HG03066 (cell line): ENCODE results near the gene SLC39A7.

Experiments
- ATAC-seq: cut with Tn5 transposase; IDR thresholded peaks from one replicate; pipeline ENCODE4 v1.9.1; 2021; ENCODE audit warnings: low read depth; ENCODE audit not compliant: unreplicated experiment

Gene SLC39A7

DNA sequence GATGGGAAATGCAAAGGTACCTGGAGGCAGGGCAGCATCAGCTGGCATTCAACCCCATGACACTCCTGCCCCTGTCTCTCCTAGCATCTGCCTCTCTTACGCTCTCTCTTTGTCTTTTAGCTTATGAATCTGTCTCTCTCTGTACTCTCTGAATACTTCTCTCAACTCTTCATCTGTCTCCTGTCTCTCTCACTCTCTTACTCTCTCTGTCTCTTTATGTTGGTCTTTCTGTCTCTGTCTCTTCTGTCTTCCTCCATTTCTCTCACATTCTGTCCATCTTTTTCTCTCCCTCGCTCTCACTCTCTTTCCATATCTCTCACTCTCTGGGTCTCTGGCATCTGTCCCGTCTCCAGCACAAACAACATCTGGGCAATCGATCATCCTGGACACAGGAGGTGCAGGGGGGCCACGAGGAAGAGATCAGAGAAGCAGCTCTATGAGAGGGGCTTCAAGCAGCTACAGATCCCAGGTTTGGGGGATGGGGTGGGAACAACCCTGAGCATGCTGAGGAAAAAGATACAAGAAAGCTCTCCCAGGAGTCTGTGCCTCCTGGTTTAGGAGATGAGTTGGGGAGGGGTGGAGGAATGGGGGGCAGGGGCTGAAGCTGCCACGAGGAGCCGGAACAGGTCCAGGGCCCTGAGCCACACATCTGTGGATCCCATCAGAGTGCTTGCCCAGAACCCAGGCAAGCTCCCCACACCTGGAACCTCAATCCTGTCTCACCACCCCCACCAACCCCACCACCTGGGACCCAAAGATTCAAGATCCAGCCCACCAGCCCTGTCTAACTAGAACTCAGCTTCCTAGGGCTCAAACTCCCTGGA, 10.8 kb upstream of the SLC39A7 start:
- ATAC-seq: no peak

DNA sequence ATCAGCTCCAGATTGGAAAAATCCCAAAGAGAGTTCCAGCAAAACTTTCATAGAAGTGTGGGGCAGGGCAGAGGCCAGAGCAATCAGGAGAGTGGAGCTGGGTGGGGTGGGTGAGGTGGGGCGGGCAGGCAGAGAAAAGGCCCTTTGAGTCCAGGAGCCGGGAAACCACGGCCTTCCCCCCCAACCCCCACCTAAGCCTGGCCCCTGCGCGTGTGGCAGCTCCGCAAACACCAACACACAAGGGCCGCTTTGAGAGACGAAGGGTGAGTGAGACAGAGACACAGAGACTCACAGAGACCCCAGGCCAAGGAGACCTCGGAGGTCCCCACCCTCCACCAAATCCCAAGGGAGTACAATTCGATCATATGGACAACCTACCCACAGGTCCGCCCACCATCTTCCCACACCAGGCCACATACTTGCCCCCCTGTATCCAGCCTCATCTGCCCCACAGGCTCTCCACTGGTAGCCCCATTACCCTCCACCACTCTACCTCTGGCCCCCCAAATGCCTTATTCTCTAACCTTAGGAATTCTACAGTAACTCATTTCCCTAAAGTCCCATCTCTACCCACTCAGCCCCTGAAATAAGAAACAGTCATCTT, 10.1 kb upstream of the SLC39A7 start:
- no peak for ATAC-seq

DNA sequence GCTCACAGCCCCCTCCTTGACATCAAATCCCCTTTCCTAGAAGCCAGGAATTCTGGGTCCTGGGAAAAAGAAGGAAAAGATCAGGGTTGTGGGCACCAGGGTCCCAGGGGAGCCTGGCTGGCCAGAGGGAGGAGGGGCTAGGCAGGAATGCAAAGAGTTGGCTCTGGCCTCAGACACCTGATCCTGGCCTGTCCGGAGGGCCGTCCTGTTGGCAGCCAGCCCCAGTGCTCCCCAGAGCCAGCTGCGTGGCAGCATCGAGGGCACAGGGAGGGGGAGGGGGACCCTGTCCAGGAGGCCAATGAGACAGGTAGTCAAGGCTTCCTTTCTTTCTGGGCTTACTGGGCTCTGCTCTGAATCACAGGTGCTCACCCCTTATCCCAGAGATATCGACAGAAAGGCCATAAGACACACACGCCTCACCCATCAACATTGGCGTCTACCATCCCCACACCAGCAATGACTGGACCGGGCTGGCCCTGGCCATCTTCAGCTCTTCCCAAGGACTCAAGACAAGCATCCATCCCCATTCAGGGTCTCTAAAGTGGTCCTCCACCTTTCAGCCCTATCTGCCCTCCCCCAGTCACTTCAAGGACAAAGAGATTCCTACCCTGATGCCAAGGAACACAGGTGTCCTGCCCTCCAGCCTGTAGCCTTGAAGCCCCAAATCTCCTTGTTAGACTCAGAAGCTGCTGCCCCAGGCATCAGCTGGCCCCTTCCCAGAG, 9.1 kb upstream of the SLC39A7 start:
- no peak for ATAC-seq

DNA sequence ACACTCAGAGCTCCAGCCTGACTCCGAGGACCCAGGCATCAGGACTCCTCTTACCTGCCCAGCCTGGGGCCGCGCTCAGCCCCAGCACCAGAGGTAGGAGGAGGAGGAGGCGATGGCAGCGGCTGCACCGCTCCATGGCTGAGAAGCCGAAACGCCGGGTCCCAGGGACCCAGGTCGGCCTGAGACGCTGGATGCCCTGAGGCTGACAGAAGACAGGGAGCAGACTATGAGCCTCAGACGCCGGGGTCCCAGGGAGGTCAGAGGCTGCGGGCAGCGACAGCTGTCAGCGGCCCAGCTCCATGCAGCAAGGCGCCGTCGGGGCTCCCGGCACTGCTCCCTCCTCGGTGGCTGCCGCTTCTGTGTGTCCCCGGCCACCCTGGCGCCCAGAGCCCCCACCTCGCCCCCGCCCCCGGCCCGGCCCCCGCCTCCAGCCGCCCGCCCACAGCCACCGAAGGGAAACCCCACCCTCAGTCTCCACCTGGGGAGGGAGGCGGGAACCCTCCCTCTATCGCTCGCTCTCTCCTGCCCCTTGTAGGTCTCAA, 8.5 kb upstream of the SLC39A7 start, which contains the start of gene COL11A2:
Gene COL11A2, minus strand, starts transcription at position 363 of the 542 bp plus-strand sequence. Its CDS starts 227 bp downstream, at position 136.
- no peak for ATAC-seq

DNA sequence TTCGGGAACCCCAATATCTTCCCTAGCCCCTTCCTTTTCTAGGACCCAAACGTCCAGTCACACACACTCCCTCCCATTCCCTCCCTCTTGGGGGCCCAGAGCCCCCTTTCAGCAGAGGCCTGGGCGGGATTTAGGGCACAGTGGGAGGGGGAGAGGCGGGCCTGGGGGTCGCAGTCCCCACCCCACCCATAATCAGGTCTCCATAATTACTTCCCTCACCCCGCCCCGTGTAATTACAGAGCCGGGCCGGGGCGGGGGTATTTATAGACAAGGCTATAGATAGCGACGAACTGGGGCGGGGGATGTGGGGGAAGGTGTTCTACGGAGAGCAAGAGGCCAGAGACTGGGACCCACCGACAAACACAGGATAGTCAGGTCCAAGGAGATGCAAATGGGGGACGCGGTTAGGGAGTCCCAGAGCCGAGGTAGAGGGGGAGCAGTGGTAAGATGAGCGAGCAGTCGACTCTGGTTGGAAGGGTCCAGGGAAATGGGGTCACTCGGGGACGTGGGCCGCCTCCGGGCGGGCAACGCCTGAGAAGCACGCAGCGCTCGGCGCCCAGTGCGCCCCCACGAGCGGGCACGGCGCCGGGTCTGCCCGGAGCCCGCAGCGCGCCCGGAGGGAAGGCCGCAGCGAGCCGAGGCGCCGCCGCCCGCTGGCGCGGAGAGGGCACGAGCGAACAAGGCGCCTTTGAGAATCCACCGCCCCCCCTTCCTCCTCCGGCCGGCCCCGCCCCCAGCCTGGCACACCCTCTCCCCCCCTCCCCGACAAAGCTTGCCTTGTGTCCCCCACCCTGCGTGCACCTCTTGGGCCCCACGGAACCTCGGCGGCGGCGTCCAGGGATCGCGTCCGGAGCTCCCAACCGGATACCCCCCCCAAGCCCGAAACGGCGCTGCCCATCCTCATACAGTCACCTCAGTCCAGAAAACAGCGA, 7.7 kb upstream of the SLC39A7 start:
- no peak for ATAC-seq

DNA sequence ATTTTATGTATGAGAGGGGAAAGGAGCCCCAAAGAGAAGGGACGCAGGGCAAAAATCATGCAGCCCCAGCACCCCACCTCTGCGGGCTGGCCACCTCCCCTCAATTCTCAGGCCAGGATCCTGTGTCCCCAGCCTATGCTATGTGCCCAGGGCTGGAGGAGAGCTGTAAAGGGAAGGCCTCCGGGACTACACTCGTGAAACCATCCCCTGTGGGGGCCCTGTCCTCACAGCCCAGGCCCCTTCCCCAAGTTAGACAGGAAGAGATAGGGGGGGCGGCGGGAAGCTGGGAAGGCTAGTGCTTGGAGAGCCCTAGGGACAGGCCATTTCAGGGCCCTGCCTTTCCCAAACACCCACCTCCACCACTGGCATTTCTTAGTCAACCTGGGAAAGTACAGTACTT, 7.0 kb upstream of the SLC39A7 start:
- ATAC-seq: no peak

DNA sequence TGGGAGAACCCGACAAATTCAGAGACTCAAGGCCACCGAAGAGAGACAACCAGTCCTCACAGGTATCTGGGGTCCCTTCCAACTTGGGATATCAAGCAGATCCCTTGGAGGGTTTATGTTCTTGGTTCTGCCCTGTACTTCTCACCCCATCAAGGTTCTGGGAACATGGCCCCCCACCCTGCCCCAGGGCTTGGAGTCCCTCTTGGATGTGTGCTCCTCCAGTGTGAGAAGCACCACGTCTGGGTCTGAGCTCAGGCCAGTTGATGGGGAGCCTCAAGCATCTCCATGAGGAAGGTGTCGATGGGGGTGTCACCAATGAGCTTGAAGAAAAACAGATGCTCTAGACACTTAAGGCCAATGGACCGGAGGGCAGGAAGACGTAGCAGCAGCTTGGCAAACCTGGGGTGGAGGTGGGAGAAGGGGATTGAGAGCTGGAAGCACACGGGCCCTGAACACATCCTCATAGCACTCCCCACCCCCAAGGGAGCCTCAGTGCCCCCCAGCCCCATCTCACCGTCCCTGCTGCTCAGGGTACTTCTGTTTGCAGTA, 6.2 kb upstream of the SLC39A7 start:
- no peak for ATAC-seq

DNA sequence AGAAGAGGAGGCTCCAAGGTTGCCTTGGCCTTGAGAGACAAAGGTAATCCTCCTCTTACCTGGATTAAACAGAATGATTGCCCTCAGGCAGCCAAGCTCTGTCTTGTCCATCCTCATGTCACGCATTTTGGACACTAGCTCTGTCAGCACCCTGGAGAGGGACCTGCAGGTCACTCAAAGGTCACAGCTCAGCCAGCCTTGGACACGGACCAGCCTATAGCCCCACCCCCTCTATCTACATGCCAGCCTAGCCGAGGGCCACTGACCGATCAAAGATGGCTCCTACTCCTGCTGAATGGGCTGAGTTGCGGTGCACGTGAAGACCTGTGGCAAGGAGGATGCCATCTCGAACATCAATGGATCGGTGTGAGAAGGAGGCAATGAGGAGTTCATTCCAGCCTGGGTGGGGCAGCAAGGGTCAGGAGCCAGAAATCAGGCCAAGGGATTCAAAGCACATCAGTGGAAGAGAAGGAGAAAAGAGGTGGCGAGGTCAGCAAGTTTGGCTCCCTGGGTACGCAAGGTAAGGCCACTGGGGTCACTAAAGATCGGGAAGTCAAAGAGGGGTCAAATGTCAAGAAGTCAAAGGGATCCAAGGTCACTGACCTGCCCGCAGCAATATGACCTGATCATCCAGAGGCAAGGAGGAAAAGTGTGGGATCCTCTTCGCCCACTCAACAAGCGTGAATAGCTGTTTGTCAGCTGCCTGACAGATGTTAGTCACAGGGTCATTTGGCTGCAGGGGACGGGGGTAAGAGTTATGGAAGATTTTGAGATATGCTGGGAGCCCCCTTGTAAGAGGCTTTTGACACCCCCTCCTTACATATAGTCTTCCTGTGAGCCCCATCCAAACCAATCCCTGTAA, 5.1 kb upstream of the SLC39A7 start:
- ATAC-seq: no peak

DNA sequence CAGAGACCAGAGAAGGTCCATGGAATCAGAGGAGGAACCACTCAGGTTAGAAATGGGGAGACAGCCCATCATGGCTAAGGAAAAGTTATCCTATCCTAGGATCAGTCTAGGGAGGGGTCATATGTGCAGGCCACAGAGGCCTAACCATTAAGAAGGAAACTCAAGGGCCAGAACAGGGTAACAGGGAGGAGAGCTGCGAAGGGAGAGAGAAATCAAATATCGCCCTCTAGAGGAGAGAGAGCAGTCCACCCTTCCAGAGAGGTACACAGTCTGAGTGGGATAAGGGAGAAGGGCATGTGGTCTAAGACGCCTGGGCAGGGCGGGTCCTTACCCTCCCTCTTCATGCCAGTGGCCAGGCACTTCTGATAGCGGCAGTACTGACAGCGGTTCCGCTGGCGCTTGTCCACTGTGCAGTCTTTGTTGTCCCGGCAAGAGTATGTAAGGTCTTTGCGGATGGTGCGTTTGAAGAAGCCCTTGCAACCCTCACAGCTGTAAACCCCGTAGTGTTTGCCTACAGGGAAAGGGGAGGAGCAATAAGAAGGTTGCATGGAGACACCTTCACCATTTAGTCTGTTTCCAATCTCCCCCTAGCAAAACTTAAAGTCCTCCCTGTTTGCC, 3.1 kb upstream of the SLC39A7 start:
- ATAC-seq: no peak

DNA sequence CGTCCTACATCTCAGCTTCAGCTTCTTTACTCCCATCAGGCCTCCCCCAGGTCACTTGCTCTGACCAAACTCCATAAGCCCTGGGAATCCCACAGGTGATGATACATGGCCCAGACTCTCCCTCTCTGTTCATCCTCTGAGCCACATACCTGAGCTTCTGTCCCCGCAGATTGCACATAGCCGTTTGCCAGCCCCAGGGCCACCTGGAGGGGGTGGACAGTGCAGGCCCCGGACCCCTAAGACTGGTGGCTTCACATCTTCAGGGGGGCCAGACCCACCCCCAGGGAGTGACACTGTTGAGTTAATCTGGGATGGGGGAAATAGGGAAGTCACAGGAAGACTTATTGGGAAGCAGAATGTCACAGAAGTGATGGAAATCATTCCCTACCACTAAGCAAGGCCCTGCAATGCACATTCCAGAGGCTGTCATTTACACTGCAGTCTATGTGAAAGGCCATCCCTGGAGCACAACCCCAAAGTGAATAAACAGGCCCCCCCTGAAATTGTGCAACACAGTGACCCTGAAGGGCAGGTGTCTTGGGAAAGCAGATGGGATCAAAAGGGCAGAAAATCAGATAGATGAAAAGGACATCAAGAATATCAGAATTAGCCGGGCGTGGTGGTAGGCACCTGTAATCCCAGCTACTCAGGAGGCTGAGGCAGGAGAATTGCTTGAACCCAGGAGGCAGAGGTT, 2.4 kb upstream of the SLC39A7 start:
- ATAC-seq: no peak

DNA sequence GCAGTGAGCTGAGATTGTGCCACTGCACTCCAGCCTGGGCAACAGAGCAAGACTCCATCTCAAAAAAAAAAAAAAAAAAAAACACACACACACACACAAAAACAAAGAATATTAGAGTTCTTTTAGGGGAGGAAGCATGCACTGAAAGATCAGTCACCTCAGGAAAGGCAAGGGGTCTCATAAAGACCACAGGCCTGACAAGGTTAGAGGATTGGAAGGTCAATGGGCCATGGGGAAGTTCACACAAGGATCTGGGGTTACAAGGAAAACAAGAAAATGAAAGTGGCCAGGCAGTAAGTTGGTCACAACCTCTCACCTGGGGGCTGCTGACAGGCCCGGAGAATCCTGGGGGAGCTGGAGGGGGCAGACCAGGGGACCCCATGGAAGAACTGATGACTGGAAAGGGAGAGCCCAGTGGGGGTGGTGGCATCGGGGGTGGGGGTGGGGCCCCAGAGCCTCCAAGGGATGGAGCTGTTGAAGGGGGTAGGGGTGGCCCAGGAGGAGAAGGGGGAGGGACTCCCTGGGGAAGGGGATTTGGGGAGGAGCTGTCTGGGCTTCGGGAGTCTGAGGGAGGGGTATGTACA, 1.7 kb upstream of the SLC39A7 start:
- no peak for ATAC-seq

DNA sequence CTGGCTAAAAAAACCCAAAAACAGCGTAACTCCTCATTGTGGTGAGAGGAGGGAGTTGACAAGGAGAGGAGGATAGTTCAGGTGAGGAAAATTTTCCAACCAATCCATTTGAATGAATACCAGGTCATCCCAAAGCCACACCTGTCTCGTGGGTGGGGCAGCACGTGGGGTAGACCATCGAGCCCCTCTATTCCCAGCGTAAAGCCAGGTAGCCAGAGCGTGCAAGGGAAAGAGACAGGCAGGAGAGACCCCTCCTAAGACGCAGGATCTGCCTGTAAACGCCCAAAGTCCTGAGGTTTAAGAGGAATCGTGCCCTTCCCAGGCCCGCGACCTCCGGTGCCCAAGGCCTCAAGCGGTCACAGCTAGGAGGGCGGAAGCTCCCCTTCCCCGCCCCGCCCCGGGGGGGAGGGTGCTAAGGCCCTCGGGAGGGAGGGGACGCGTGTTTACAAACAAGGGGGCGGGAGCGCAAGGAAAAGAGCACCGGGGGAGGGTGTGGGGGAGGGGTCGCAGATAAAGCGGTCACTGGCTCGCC, 914 bp upstream of the SLC39A7 start:
- peak; percentile 24 for ATAC-seq

DNA sequence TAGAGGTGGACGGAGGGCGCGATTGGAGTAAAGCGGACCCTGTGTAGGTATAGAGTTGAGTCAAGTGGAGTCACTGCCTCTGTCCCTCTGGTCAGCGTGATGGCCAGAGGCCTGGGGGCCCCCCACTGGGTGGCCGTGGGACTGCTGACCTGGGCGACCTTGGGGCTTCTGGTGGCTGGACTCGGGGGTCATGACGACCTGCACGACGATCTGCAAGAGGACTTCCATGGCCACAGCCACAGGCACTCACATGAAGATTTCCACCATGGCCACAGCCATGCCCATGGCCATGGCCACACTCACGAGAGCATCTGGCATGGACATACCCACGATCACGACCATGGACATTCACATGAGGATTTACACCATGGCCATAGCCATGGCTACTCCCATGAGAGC, 479 bp downstream of the SLC39A7 start:
- ATAC-seq: no peak

DNA sequence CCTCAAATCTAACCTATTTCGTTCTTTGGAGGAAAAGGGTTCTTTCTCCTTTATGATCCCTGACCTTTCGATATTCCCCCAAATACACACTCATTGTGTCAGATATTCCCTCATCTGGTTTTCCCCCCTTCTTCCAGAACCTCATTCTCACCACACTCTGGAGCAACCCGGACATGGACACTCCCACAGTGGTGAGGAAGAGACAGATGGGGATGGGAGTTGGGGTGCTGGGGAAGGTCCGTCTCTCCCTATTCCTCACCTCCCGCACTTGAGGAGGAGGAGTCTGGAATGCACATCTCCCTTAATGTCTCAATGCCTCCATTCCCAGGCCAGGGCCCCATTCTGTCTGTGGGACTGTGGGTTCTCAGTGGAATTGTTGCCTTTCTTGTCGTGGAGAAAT, 1.3 kb downstream of the SLC39A7 start:
- no peak for ATAC-seq

DNA sequence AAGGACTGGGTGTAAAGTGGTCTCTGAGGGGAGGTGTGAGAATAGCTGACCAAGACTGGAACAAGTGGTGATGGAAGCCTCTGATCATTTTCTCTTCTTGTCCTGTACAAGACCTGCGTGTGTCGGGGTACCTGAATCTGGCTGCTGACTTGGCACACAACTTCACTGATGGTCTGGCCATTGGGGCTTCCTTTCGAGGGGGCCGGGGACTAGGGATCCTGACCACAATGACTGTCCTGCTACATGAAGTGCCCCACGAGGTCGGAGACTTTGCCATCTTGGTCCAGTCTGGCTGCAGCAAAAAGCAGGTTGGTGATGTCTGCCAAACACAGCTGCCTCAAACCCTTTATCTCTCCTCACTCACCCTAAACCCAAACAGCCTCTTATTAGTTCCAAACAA, 2.1 kb downstream of the SLC39A7 start:
- no peak for ATAC-seq

DNA sequence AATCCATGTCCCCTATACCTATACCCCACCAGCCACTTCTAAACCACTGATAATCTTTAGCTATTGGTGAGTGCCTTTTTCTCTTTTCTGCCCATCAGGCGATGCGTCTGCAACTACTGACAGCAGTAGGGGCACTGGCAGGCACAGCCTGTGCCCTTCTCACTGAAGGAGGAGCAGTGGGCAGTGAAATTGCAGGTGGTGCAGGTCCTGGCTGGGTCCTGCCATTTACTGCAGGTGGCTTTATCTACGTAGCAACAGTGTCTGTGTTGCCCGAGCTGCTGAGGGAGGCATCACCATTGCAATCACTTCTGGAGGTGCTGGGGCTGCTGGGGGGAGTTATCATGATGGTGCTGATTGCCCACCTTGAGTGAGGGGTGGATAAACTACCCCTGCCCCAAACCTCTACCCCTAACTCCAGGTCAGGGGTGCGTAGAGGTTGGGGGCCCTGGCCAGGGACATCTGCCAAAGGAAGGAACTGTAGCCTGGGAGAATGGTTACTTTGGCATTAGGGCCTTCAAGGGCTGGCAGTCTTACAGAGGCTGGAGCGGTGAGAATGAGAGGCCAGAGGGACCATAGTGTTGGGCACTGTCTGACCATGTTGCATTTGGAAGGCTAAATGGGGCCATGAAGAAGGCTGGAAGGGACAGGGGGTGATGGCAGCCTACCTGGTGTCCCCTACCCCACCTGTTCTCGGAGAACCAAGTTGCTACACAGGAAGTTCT, 2.9 kb downstream of the SLC39A7 start:
- no peak for ATAC-seq

DNA sequence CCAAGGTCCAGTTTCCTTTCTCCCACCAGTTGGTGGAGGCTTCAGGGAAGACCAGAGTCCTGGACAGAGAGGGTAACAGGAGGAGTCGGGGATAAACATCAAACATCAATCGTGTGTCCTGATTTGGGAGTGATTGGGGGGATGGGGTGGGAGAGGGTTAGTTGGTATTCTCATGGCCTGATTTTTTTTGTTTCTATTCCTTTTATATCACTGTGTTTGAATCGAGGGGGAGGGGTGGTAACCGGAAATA, 3.4 kb downstream of the SLC39A7 start:
- ATAC-seq: no peak
